ENCODE results near the gene BARX1. TPM values are rescaled to one million over a fixed set of nuclear protein-coding genes. Genes with fewer than 3 reads are reported as not detected.
"Not testable (repeated sequence)": the region's sequence is repeated elsewhere in the genome, so short reads cannot be mapped to it uniquely, and the experiment has no call there.

The BARX1 gene
- total RNA-seq, 1 donor from 2014 or later, result 0.52 TPM

- Mint-ChIP-seq H3K9me3 (peaks cover 8% of the 10 kb centered on the region), H3K36me3 (ENCODE audit: low read depth) (peaks cover 3% of the 10 kb centered on the region), H3K27ac (no peak overlapping the region), H3K27me3 (ENCODE audit: low read depth) (peaks cover 87% of the 10 kb centered on the region), H3K4me3 (ENCODE audit: low read depth) (no peak overlapping the region), H3K4me1 (ENCODE audit: low read depth) (peaks cover 14% of the 10 kb centered on the region)
- no peak for DNase-seq (ENCODE audit: low spot score)
- intact Hi-C loops (cut with micrococcal nuclease), result loop anchor here (10.0 kb wide), 1 partner anchor 1141 kb away; no protein-coding TSS in a partner anchor
Measured at GRCh38 chr9:93945400-93946337, 9.5 kb downstream of the BARX1 start.

GRCh38 chr9:93944011-93944410, 11.1 kb downstream of the BARX1 start:
- H3K27ac Mint-ChIP-seq, result no peak overlapping the region
- H3K36me3 Mint-ChIP-seq (ENCODE audit: low read depth), result no peaks in the 10 kb centered on the region
- intact Hi-C loops (cut with micrococcal nuclease), result loop anchor here (10.0 kb wide), 1 partner anchor 1139 kb away; no protein-coding TSS in a partner anchor
- no peaks in the 10 kb centered on the region for H3K9me3 Mint-ChIP-seq
- H3K27me3 Mint-ChIP-seq (ENCODE audit: low read depth), result peaks cover 80% of the 10 kb centered on the region
- peaks cover 6% of the 10 kb centered on the region for H3K4me1 Mint-ChIP-seq (ENCODE audit: low read depth)
- no peak for DNase-seq (ENCODE audit: low spot score)
- no peak overlapping the region for H3K4me3 Mint-ChIP-seq (ENCODE audit: low read depth)

DNA sequence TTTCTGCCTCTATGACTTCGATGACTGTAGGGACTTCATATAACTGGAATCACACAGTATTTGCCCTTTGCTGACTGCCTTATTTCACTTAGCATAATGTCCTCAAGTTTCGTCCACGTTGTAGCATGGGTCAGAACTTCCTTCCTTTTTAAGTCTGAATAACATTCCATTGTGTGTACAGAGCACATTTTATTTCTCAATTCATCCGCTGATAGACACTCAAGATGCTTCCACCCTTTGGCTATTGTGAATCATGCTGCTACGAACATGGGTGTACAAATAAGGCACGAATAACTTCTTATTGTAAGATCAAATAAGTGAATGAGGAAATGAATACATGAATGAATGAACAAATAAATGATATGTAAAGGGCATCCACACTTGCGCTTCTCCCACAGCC, 13.0 kb downstream of the BARX1 start:
- intact Hi-C loops (cut with micrococcal nuclease), result loop anchor here (10.0 kb wide), 1 partner anchor 1137 kb away; no protein-coding TSS in a partner anchor
- H3K4me3 Mint-ChIP-seq (ENCODE audit: low read depth), result no peak overlapping the region
- DNase-seq (ENCODE audit: low spot score), result no peak
- no peaks in the 10 kb centered on the region for H3K36me3 Mint-ChIP-seq (ENCODE audit: low read depth)
- H3K4me1 Mint-ChIP-seq (ENCODE audit: low read depth), result peaks cover 6% of the 10 kb centered on the region
- no peak overlapping the region for H3K27ac Mint-ChIP-seq
- H3K27me3 Mint-ChIP-seq (ENCODE audit: low read depth), result peaks cover 65% of the 10 kb centered on the region
- no peaks in the 10 kb centered on the region for H3K9me3 Mint-ChIP-seq

DNA sequence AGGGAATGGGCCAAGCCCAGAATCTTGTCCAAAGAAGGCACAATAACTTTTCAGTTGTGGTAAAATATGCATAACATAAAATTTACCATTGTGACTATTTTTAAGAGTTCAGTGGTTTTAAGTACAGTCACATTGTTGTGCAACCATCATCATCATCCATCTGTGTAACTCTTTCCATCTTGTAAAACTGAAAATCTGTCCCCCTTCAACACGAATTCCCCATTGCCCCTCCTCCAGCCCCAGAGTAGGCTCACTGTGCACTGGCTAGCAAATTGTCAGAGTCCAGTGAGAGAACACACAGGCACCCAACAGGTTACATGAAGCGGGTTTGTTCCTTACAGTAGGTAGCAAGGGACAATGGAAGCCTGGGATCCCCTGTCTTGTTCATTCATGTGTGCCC, 13.7 kb downstream of the BARX1 start:
- Mint-ChIP-seq H3K9me3 (no peaks in the 10 kb centered on the region), H3K36me3 (ENCODE audit: low read depth) (no peaks in the 10 kb centered on the region), H3K27ac (no peak overlapping the region), H3K27me3 (ENCODE audit: low read depth) (peaks cover 59% of the 10 kb centered on the region), H3K4me1 (ENCODE audit: low read depth) (peaks cover 6% of the 10 kb centered on the region), H3K4me3 (ENCODE audit: low read depth) (no peak overlapping the region)
- intact Hi-C loops (cut with micrococcal nuclease), result loop anchor here (10.0 kb wide), 1 partner anchor 1137 kb away; no protein-coding TSS in a partner anchor
- DNase-seq (ENCODE audit: low spot score), result no peak

GRCh38 chr9:93940951-93941350, 14.2 kb downstream of the BARX1 start:
- intact Hi-C loops (cut with micrococcal nuclease), result loop anchor here (10.0 kb wide), 1 partner anchor 1136 kb away; no protein-coding TSS in a partner anchor
- Mint-ChIP-seq H3K9me3 (no peaks in the 10 kb centered on the region), H3K36me3 (ENCODE audit: low read depth) (no peaks in the 10 kb centered on the region), H3K4me1 (ENCODE audit: low read depth) (peaks cover 3% of the 10 kb centered on the region), H3K27me3 (ENCODE audit: low read depth) (peaks cover 55% of the 10 kb centered on the region), H3K27ac (no peak overlapping the region), H3K4me3 (ENCODE audit: low read depth) (no peak overlapping the region)
- no peak for DNase-seq (ENCODE audit: low spot score)

DNA sequence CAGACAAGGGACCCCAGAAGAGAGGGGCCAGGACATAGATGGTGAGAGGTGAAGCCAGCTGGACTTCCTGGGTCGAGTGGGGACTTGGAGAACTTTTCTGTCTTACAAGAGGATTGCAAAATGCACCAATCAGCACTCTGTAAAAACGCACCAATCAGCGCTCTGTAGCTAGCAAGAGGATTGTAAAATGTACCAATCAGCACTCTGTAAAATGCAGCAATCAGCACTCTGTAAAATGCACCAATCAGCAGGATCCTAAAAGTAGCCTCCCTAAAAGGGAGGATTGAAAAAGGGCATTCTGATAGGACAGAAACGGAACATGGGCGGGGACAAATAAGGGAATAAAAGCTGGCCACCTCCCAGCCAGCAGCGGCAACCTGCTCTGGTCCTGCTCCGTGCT, 15.6 kb downstream of the BARX1 start:
- H3K4me1 Mint-ChIP-seq (ENCODE audit: low read depth); H3K9me3 Mint-ChIP-seq; H3K4me3 Mint-ChIP-seq (ENCODE audit: low read depth); H3K36me3 Mint-ChIP-seq (ENCODE audit: low read depth); H3K27ac Mint-ChIP-seq; intact Hi-C loops (cut with micrococcal nuclease); DNase-seq (ENCODE audit: low spot score): not testable (repeated sequence)
- peaks cover 46% of the 10 kb centered on the region for H3K27me3 Mint-ChIP-seq (ENCODE audit: low read depth)

DNA sequence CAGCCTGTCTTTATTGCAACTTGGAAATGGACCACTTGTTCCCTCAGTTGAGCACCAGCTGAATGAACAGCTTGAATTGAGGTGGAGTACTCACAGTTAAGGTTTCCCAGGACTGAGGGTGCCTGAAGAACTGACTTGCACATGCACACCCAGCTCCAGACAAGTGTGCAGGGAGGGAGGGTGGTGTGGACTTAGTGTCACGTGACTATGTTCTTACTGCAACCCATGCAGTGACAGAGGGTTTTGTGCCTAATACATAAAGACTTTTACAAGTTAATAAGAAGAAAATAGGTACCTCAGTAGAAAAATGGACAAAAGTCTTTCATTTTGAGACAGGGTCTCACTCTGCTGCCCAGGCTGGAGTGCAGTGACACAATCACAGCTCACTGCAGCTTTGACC, 18.0 kb downstream of the BARX1 start:
- Mint-ChIP-seq H3K4me1 (ENCODE audit: low read depth) (no peaks in the 10 kb centered on the region), H3K4me3 (ENCODE audit: low read depth) (no peak overlapping the region), H3K9me3 (no peaks in the 10 kb centered on the region), H3K27ac (no peak overlapping the region), H3K36me3 (ENCODE audit: low read depth) (no peaks in the 10 kb centered on the region), H3K27me3 (ENCODE audit: low read depth) (peaks cover 25% of the 10 kb centered on the region)
- DNase-seq (ENCODE audit: low spot score), result no peak
- intact Hi-C loops (cut with micrococcal nuclease), result no loop called here

DNA sequence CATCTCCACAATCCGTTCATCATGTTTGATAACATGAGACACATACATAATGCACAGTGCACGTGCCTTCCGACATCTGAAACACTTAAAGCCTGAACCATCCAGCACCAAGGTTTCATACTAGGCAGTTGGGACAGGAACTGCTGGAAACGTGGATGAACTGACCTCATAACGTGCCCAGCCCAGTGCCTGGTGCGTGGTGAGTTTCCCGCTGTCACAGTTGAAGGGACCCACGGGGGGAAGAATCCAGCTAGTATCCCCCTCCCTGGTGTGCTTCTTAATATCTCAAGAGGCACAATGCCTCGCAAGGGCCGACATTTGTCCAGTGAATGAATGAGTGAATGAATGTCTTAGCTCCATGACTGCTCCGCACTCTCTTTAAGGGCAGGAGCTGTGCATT, 23.2 kb downstream of the BARX1 start:
- Mint-ChIP-seq H3K36me3 (ENCODE audit: low read depth) (no peaks in the 10 kb centered on the region), H3K4me3 (ENCODE audit: low read depth) (no peak overlapping the region), H3K27ac (no peak overlapping the region), H3K9me3 (no peaks in the 10 kb centered on the region), H3K27me3 (ENCODE audit: low read depth) (peaks cover 10% of the 10 kb centered on the region), H3K4me1 (ENCODE audit: low read depth) (no peaks in the 10 kb centered on the region)
- no peak for DNase-seq (ENCODE audit: low spot score)
- intact Hi-C loops (cut with micrococcal nuclease), result no loop called here

- Mint-ChIP-seq H3K4me3 (ENCODE audit: low read depth) (no peak overlapping the region), H3K27ac (no peak overlapping the region), H3K4me1 (ENCODE audit: low read depth) (no peaks in the 10 kb centered on the region), H3K36me3 (ENCODE audit: low read depth) (no peaks in the 10 kb centered on the region), H3K27me3 (ENCODE audit: low read depth) (peaks cover 4% of the 10 kb centered on the region), H3K9me3 (no peaks in the 10 kb centered on the region)
- intact Hi-C loops (cut with micrococcal nuclease), result no loop called here
- DNase-seq (ENCODE audit: low spot score), result no peak
Measured at GRCh38 chr9:93930070-93930469, 25.1 kb downstream of the BARX1 start.

- Mint-ChIP-seq H3K27me3 (ENCODE audit: low read depth) (peaks cover 4% of the 10 kb centered on the region), H3K27ac (no peak overlapping the region)
Measured at GRCh38 chr9:93929231-93929630, 25.9 kb downstream of the BARX1 start.

GRCh38 chr9:93922535-93922934, 32.6 kb downstream of the BARX1 start:
- intact Hi-C loops (cut with micrococcal nuclease), result no loop called here
- Mint-ChIP-seq H3K4me1 (ENCODE audit: low read depth) (no peaks in the 10 kb centered on the region), H3K27me3 (ENCODE audit: low read depth) (no peaks in the 10 kb centered on the region), H3K4me3 (ENCODE audit: low read depth) (no peak overlapping the region), H3K36me3 (ENCODE audit: low read depth) (no peaks in the 10 kb centered on the region), H3K27ac (no peak overlapping the region), H3K9me3 (no peaks in the 10 kb centered on the region)
- DNase-seq (ENCODE audit: low spot score), result no peak

More at GRCh38 chr9:93929231-93929630, 25.9 kb downstream of the BARX1 start:
- no peak overlapping the region for H3K4me3 Mint-ChIP-seq (ENCODE audit: low read depth)
- H3K36me3 Mint-ChIP-seq (ENCODE audit: low read depth), result no peaks in the 10 kb centered on the region
- intact Hi-C loops (cut with micrococcal nuclease), result no loop called here
- no peaks in the 10 kb centered on the region for H3K4me1 Mint-ChIP-seq (ENCODE audit: low read depth)
- no peak for DNase-seq (ENCODE audit: low spot score)
- H3K9me3 Mint-ChIP-seq, result no peaks in the 10 kb centered on the region

GRCh38 chr9:93920131-93920800, 34.9 kb downstream of the BARX1 start:
- no peak overlapping the region for H3K4me3 Mint-ChIP-seq (ENCODE audit: low read depth)
- DNase-seq (ENCODE audit: low spot score), result no peak
- H3K36me3 Mint-ChIP-seq (ENCODE audit: low read depth), result no peaks in the 10 kb centered on the region
- H3K27me3 Mint-ChIP-seq (ENCODE audit: low read depth), result no peaks in the 10 kb centered on the region
- no peak overlapping the region for H3K27ac Mint-ChIP-seq
- H3K4me1 Mint-ChIP-seq (ENCODE audit: low read depth), result no peaks in the 10 kb centered on the region
- intact Hi-C loops (cut with micrococcal nuclease), result no loop called here
- no peaks in the 10 kb centered on the region for H3K9me3 Mint-ChIP-seq

DNA sequence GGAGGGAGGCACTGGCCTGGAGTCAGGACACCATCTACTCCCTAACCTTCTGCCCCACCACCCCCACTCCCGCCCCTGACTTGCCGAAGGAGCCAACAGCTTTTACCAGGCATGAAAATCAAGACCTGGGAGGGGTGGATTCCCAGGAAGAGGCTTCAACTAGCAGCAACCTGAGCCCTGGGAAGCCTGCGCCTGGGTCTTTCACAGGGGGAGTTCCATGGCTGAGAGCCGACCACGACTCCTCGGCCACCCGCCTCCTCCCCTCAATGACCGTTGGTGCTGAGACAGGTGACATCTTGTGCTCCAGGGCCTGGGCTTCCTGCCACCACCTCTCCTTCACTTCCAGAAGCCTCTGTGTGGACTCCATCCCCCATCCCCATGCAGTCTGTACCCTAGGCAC, 37.1 kb downstream of the BARX1 start:
- Mint-ChIP-seq H3K27ac (no peak overlapping the region), H3K36me3 (ENCODE audit: low read depth) (no peaks in the 10 kb centered on the region), H3K9me3 (no peaks in the 10 kb centered on the region), H3K4me1 (ENCODE audit: low read depth) (no peaks in the 10 kb centered on the region), H3K4me3 (ENCODE audit: low read depth) (no peak overlapping the region), H3K27me3 (ENCODE audit: low read depth) (no peaks in the 10 kb centered on the region)
- intact Hi-C loops (cut with micrococcal nuclease), result no loop called here
- DNase-seq (ENCODE audit: low spot score), result no peak
